Testis (tissue), 2 donors: ENCODE results near the gene CDH4.

Experiments
- POLR2A ChIP-seq: fragments of 450-650 bp; IDR thresholded peaks from one replicate; pipeline ENCODE4 v1.6.1; 2017; ENCODE audit warnings: antibody characterized with exemption, mild to moderate bottlenecking, moderate library complexity
- TF ChIP-seq, protein P1 (sequence below), 3 experiments: fragments of 450-650 bp in 2 of 3; fragments of 200-600 bp in 1 of 3; sonication (generic) in 1 of 3; IDR thresholded peaks; one replicate each; pipeline ENCODE4 v1.5.1; 2016 to 2019; ENCODE audit warnings: antibody characterized with exemption in 3 of 3, mild to moderate bottlenecking in 2 of 3, moderate library complexity in 1 of 3

DNA sequence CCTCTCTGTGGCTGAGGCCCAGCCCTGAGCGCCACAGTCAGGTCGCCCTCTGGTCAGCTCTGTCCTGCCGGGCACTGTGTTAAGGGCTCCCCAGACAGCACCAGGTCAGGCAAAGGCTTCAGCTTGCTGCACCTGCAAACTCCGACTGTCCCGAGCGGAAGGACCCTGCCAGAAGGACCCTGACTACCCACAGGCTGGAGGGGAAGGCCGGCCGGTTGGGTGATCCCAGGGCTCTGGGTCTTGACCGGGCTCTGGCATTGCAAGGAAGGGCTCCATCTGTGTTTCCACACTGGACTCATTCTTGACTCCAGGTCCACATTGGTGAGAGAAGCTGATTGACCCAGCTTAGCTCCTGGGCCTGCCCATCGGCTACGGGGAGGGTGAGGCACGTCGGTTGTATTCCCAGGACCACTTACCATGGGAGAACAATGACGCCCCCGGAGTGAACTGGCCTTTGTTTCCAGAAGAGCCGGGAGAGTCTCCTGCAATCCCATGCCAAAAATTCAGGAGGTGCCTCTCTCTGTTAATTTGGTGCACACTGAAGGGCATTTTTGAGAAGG is 583.8 kb downstream of the CDH4 start:
- TF ChIP-seq, protein P1, sequence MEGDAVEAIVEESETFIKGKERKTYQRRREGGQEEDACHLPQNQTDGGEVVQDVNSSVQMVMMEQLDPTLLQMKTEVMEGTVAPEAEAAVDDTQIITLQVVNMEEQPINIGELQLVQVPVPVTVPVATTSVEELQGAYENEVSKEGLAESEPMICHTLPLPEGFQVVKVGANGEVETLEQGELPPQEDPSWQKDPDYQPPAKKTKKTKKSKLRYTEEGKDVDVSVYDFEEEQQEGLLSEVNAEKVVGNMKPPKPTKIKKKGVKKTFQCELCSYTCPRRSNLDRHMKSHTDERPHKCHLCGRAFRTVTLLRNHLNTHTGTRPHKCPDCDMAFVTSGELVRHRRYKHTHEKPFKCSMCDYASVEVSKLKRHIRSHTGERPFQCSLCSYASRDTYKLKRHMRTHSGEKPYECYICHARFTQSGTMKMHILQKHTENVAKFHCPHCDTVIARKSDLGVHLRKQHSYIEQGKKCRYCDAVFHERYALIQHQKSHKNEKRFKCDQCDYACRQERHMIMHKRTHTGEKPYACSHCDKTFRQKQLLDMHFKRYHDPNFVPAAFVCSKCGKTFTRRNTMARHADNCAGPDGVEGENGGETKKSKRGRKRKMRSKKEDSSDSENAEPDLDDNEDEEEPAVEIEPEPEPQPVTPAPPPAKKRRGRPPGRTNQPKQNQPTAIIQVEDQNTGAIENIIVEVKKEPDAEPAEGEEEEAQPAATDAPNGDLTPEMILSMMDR (IDR thresholded peaks at IDR 0.05), result no peak
- TF ChIP-seq POLR2A, result no peak
